Skin epidermis (tissue), 12 donors: ENCODE results near the gene SLC25A52.
A peak's percentile ranks its signal among the peaks of the same experiment; 100 is the strongest.
"Not testable (repeated sequence)": the region's sequence is repeated elsewhere in the genome, so short reads cannot be mapped to it uniquely, and the experiment has no call there.

Source experiments
- H3K27ac ChIP-seq, 21 experiments: fragments of 200-600 bp; sonication (generic) in 11 of 21; one replicate each; pipeline ENCODE4 v1.5.0; 2020; ENCODE audit warnings: mild to moderate bottlenecking in 3 of 21, inconsistent platforms in 2 of 21, moderate library complexity in 2 of 21
- H3K4me3 ChIP-seq, 7 experiments: fragments of 200-600 bp; sonication (generic) in 2 of 7; one replicate each; pipeline ENCODE4 v1.5.0; 2020; ENCODE audit warnings: inconsistent platforms in 2 of 7, mild to moderate bottlenecking in 2 of 7, moderate library complexity in 1 of 7

SLC25A52 gene

DNA sequence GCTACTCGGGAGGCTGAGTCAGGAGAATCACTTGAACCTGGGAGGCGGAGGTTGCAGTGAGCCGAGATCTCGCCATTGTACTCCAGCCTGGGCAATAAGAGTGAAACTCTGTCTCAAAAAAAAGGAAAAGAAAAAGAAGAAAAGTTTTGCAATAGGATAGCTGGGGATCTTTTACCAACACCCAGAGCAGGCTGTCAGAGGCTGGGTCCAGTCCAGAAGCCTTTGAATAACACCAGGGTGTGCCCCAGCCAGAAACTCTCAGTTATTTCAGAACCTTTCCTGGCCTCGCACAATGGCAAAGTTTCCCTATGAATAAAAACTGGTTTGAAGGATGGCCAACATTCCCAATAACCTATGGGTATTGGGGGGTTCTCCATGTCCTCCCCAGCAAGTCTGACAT, 17.1 kb downstream of the SLC25A52 start:
- H3K27ac ChIP-seq, H3K4me3 ChIP-seq: not testable (repeated sequence)

DNA sequence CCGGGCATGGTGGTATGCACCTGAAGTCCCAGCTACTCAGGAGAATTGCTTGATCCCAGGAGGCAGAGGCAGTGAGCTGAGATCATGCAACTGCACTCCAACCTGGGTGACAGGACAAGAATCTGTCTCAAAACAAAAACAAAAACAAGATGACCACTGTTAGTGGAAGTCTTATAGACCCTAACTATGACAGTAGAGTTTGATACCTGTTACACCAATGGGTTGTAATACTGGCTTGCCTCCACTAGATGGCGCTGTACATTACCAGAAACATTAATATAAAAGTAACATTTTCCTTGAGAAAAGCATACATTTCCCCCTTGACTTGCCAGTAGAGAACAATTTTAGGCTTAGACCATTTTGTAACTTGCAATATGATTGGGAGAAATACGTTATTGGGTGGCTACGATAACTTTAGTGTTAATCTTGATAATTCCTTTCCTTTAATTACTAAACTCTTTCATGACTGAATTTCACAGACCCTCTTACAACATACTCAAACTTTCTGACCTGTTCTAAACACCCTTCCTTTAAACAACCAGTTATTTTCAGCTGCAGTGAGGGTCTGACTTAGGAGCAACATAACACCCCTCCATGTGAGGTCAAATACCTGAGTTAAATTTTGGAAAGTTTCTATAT, 19.5 kb downstream of the SLC25A52 start:
- no peak overlapping the region for H3K27ac ChIP-seq

GRCh38 chr18:31740180-31740579, 20.5 kb downstream of the SLC25A52 start:
- Histone ChIP-seq H3K27ac (no peak overlapping the region), H3K4me3 (no peak overlapping the region)

More for the DNA sequence above, 19.5 kb downstream of the SLC25A52 start:
- H3K4me3 ChIP-seq, result no peak overlapping the region

- no peak overlapping the region for H3K27ac ChIP-seq
Measured at GRCh38 chr18:31739651-31740050, 21.0 kb downstream of the SLC25A52 start.

GRCh38 chr18:31738460-31739407, 21.9 kb downstream of the SLC25A52 start:
- Histone ChIP-seq H3K27ac (no peak overlapping the region), H3K4me3 (no peak overlapping the region)

More at GRCh38 chr18:31739651-31740050, 21.0 kb downstream of the SLC25A52 start:
- no peak overlapping the region for H3K4me3 ChIP-seq

- Histone ChIP-seq H3K27ac (no peak overlapping the region), H3K4me3 (no peak overlapping the region)
Measured at GRCh38 chr18:31736630-31737029, 24.1 kb downstream of the SLC25A52 start.

GRCh38 chr18:31731628-31732027, 29.1 kb downstream of the SLC25A52 start:
- no peak overlapping the region for H3K27ac ChIP-seq
- H3K4me3 ChIP-seq, result no peak overlapping the region

GRCh38 chr18:31729196-31729595, 31.5 kb downstream of the SLC25A52 start:
- not testable (repeated sequence) for H3K27ac ChIP-seq, H3K4me3 ChIP-seq

DNA sequence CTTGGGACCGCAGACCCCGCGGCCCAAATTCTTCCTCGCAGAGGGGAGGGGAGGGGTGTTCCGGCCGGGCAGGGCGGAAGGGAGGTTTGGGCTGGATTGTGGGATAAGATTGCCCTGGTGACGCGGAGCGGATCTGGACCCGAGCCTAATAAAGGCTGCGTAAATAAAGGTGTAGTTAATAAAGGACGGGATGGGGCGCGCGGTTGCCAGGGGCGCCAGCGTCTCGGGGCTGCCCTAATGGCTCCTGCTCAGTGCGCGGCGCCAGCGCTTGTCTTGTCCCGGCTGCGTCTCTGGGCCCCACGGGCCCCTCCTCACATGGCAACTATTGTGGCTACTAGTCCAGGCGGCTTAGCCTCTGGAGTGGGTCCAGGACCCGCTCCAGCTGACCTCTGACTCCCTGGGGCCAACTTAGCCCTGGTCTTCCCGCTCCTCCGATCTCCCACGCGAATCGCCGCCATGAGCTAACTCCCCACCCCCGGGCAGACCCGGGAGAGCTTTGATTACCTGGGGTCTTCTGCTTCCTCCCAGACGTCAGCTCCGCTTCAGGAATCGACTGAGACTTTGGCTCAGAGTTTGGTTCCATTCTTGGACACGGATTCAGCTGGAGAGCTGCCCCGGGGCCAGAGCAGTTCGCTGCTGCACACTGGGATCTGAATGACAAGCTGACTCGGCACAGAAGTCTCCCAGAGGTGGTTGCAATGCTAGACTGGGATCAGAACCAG, 36.5 kb downstream of the SLC25A52 start:
- peak overlapping the region in 12 of 21 experiments; percentile 11 to 83 (median 65) for H3K27ac ChIP-seq
- H3K4me3 ChIP-seq, result peak overlapping the region; percentile 26 to 61 (median 43)

- Histone ChIP-seq H3K4me3 (peak overlapping the region; percentile 26 to 61 (median 43)), H3K27ac (peak overlapping the region in 10 of 21 experiments; percentile 11 to 83 (median 68))
Measured at GRCh38 chr18:31723639-31723989, 37.1 kb downstream of the SLC25A52 start.

- H3K4me3 ChIP-seq, result no peak overlapping the region
- no peak overlapping the region for H3K27ac ChIP-seq
Measured at GRCh38 chr18:31722369-31722957, 38.2 kb downstream of the SLC25A52 start.

DNA sequence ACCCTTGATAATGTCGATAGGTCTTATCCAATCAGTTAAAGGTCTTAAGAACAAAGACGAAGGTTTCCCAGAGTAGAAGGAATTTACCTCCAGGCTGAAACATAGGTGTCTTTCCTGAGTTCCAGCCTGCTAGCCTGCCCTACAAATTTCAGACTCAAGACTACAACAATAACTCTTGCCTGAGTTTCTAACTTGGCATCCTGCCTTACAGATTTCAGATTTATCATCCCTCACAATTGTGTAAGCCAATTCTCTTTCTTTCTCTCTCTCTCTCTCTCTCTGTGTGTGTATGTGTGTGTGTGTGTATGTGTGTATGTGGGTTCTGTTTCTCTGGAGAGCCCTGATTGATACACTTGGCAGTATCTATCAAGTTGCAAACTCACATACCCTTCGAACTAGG, 39.1 kb downstream of the SLC25A52 start:
- no peak overlapping the region for H3K4me3 ChIP-seq
- H3K27ac ChIP-seq, result no peak overlapping the region

- H3K4me3 ChIP-seq, result no peak overlapping the region
- H3K27ac ChIP-seq, result no peak overlapping the region
Measured at GRCh38 chr18:31720867-31721266, 39.8 kb downstream of the SLC25A52 start.

GRCh38 chr18:31719363-31720006, 41.2 kb downstream of the SLC25A52 start:
- H3K4me3 ChIP-seq, result no peak overlapping the region
- no peak overlapping the region for H3K27ac ChIP-seq

- Histone ChIP-seq H3K4me3 (no peak overlapping the region), H3K27ac (no peak overlapping the region)
Measured at GRCh38 chr18:31718386-31718785, 42.3 kb downstream of the SLC25A52 start.

GRCh38 chr18:31716362-31716761, 44.3 kb downstream of the SLC25A52 start:
- no peak overlapping the region for H3K27ac ChIP-seq
- no peak overlapping the region for H3K4me3 ChIP-seq

DNA sequence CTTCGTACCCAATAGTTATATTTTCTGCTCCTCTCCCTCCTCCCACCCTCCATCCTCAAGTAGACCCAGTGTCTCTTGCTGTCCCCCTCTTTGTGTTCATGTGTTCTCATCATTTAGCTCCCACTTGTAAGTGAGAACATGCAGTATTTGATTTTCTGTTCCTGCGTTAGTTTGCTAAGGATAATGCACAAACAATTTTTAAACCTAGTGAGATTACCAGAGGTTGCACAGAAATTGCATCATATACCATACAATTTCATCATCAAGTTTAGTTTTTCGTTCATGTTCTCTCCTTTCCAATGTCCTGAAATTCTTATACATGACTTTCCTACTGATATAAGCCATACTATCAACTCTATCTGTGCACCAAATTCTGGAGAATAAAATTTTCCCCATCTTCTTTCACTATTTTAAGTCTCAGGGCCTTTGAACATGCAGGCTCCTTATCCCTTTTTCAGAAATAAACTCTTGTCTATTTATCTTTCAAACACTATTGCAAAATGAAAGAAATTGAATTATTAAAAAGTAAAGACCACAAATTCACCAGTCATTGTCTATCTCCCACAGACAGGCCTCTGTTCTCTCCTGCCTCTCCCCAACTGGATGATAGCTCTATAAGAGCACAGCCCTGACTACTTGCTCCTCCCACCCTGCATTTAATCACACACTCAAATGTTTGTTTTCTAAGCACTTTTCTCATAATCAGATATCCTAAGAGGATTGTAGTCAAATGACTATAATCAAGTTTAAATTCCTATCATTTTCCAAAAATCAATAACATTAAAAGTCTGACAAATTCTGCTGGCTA, 49.1 kb downstream of the SLC25A52 start:
- Histone ChIP-seq H3K4me3 (no peak overlapping the region), H3K27ac (no peak overlapping the region)

GRCh38 chr18:31710826-31711225, 49.9 kb downstream of the SLC25A52 start:
- Histone ChIP-seq H3K27ac (no peak overlapping the region), H3K4me3 (no peak overlapping the region)
